Coronary artery (tissue), 2 donors: Measurements from ENCODE around the gene TRAPPC12.

Experiments
- DNase-seq: peaks from one replicate; pipeline ENCODE4 v3.0.0-alpha.2; 2017; ENCODE audit warnings: low spot score
- H3K27ac ChIP-seq, 2 donors: fragments of 200-600 bp; sonication (generic); one replicate each; pipeline ENCODE4 v1.5.1; 2016 to 2019
- H3K4me3 ChIP-seq: fragments of 200-600 bp; sonication (generic); 2 replicates; pipeline ENCODE4 v1.5.1; 2016; ENCODE audit warnings: mild to moderate bottlenecking, moderate library complexity
- TF ChIP-seq, protein P1 (sequence below): fragments of 200-600 bp; sonication (generic); IDR thresholded peaks from one replicate; pipeline ENCODE4 v1.5.1; 2019; ENCODE audit warnings: antibody characterized with exemption

Gene TRAPPC12

DNA sequence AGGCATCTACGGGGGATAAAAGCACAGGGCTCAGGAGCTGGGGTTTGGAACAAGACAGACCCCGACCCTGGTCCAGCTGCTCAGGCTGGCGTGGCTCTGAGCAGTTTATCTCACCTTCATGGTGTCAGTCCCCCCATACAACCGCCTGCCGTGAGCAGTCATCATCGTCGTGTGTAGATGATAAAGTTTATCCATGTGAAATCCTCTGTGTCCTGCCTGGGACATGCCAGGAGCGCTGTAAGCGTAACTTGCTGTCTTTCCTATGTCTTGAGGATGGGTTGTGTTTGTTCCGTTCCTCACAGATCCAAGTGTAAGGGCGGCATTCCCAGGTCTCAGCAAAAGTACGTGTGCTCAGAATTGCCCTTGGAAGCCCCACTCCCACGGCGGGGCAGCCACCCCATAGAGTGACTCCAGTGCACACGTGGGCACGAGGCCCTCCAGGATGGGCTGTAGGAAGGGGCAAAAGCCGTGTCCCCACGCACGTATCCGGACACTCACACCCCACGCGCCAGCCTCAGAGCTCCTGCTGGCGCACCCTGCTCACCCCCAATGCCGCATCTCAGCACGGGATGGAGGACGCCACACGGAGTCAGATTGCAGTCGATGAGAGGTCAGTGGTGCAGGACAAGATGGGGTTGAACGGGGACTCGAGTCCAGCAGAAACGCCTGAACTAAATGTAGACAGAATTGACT, 88.9 kb downstream of the TRAPPC12 start:
- H3K27ac ChIP-seq: peak overlapping the region; percentile 89 to 94
- TF ChIP-seq, protein P1, sequence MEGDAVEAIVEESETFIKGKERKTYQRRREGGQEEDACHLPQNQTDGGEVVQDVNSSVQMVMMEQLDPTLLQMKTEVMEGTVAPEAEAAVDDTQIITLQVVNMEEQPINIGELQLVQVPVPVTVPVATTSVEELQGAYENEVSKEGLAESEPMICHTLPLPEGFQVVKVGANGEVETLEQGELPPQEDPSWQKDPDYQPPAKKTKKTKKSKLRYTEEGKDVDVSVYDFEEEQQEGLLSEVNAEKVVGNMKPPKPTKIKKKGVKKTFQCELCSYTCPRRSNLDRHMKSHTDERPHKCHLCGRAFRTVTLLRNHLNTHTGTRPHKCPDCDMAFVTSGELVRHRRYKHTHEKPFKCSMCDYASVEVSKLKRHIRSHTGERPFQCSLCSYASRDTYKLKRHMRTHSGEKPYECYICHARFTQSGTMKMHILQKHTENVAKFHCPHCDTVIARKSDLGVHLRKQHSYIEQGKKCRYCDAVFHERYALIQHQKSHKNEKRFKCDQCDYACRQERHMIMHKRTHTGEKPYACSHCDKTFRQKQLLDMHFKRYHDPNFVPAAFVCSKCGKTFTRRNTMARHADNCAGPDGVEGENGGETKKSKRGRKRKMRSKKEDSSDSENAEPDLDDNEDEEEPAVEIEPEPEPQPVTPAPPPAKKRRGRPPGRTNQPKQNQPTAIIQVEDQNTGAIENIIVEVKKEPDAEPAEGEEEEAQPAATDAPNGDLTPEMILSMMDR: no peak
- H3K4me3 ChIP-seq: no peak overlapping the region
- DNase-seq: no peak

DNA sequence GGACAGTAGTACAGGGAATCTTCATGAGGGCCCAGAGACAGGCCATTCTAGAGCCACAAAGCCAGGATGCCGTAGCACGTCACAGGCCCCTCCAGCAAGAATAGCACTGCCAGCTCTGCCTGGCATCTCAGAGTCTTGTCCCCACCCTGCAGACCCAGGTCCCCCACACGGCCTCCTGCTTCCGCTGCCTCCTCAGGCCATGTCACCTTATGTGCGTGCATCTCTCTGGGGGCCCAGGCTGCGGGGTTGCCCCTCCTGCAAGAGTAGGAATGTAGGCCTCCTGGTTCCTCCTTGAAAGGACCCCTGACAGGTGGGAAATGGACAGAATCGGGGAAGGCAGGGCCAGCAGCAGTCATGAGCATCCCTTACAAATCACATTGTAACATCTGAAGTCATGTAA, 90.0 kb downstream of the TRAPPC12 start:
- H3K4me3 ChIP-seq: no peak overlapping the region
- TF ChIP-seq, protein P1: no peak
- DNase-seq: no peak
- H3K27ac ChIP-seq: peak overlapping the region; percentile 89 to 94

DNA sequence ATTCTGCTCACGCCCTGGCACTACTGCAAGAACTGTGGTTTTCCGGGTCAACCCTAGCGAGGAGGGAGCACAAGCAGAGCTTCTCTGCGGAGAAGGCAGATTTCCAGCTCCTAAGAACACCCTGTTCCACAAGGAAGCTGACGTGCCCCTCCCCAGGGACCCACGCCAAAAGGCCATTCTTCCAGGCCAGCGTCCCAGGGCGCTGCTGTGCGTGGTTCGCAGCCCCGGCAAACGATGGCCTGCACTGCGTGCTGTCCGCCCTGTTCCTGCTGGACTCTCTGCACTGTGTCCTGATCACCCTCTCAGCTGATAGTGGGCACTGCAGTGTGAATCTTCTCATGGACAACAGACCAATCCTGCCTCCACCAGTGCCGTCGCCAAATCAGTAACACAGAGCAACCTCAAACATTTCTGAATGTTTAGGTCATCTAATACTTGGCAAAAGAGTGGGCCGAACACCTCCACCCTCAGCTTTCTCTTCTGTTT, 90.7 kb downstream of the TRAPPC12 start:
- peak overlapping the region; percentile 89 to 94 for H3K27ac ChIP-seq
- DNase-seq: peak; percentile 96
- H3K4me3 ChIP-seq: peak overlapping the region; percentile 57
- TF ChIP-seq, protein P1: no peak

DNA sequence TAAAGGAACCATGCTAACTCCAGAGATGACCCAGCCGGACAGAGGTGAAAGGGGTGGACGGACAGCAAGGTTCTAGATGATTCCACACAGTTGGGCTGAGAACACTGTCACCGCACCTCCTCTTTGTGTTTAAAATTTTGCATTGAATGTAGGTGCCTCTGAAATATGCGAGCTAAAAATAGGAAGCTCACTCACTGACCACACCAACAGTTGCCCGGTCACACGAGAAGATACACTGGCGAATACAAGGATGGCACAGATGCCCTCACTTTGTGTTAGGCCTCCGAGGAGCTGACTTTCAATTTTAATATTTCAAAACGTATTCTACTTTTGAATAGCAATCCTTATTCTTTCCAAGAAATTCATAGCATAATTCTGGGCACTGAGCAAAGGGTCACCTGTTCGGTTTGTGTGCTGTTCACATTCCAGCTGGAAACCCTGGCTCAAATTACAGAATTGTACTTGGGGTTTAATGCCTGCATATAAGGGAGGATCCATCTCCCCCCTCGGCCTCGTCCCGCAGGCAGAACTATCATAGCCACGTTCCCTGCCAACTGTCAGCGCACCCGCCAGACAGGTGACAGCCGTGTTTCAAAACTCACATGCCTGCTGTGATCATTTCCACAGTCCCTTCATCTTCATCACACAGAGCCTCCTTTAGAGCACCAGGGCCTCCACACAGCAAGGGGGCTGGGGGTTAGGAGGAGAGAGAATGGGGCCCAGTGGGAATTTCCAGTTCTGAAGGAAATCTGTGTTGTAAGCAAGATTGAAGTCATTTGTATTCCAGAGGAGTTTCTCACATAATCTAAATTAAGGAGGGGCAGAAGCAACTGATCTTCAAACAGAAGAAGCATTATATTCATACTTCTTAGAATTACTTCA, 91.6 kb downstream of the TRAPPC12 start:
- no peak for DNase-seq
- Histone ChIP-seq H3K27ac (peak overlapping the region; percentile 89 to 94), H3K4me3 (peak overlapping the region; percentile 57)
- TF ChIP-seq, protein P1: no peak

- no peak for DNase-seq
- Histone ChIP-seq H3K27ac (peak overlapping the region; percentile 89 to 94), H3K4me3 (no peak overlapping the region)
- TF ChIP-seq, protein P1: no peak
Observed at GRCh38 chr2:3472296-3472695, 92.8 kb downstream of the TRAPPC12 start.

- no peak for DNase-seq
- H3K4me3 ChIP-seq: no peak overlapping the region
- TF ChIP-seq, protein P1: no peak
- H3K27ac ChIP-seq: no peak overlapping the region
Observed at GRCh38 chr2:3472966-3473365, 93.5 kb downstream of the TRAPPC12 start.
